ENCODE results near the gene EYA2. TPM values are rescaled to one million over a fixed set of nuclear protein-coding genes. Genes with fewer than 3 reads are reported as not detected.

Gene EYA2
- total RNA-seq, 1 donor from 2014 or later, result 1.8 TPM

DNA sequence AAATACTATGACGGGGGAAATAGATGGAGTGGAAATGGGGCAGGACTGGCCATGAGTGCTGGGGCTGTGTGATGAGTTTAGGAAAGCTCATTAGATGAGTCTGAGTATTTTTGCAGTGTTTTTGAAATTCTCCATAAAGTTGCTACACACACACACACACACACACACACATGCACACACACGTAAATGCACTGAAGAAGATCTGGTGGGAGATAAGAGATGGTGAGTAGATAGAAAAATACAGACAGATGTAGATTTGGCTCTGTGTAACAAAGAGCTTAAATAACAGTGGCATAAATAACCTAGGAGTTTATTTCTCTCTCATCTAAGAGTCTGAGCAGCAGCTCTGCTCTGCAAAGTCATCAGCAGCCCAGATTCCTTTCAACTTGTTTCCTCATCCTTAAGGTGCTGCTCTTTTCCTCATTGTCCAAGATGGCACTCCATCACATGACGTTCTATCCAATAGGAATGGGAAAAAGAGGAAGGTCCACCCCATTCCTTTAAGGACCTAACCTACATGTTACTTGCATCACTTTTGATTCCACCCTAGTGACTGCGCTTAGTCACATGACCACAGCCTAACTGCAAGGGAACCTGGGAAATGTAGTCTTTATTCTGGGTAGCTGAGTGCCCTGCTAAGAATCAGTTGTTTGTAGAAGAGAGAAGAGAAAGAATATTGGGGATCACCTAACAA lies 76.4 kb downstream of the EYA2 start:
- no peaks in the 10 kb centered on the region for H3K36me3 ChIP-seq
- peaks cover 4% of the 10 kb centered on the region for H3K4me1 ChIP-seq
- Mint-ChIP-seq H3K4me3 (no peak overlapping the region), H3K4me1 (peaks cover 8% of the 10 kb centered on the region), H3K27me3 (ENCODE audit: insufficient read depth, low read depth) (peaks cover 8% of the 10 kb centered on the region), H3K36me3 (no peaks in the 10 kb centered on the region), H3K9me3 (no peaks in the 10 kb centered on the region), H3K27ac (no peak overlapping the region)
- no peaks in the 10 kb centered on the region for H4K20me1 ChIP-seq (ENCODE audit: low read depth)
- H3K4me3 ChIP-seq, result no peak overlapping the region
- H3K27ac ChIP-seq, result no peak overlapping the region
- no peaks in the 10 kb centered on the region for H3K79me2 ChIP-seq (ENCODE audit: low read depth)
- H3K9me3 ChIP-seq (ENCODE audit: low read depth), result no peaks in the 10 kb centered on the region
- no peak overlapping the region for H3K9ac ChIP-seq
- no peaks in the 10 kb centered on the region for H3K27me3 ChIP-seq
- DNase-seq (ENCODE audit: low spot score), result peak; percentile 87
- H3F3A ChIP-seq (ENCODE audit: low read depth), result no peaks in the 10 kb centered on the region
- TF ChIP-seq EZH2phosphoT487 (IDR thresholded peaks at IDR 0.05) (no peak), EZH2 (IDR thresholded peaks at IDR 0.05) (no peak)
- TF ChIP-seq, protein P1, sequence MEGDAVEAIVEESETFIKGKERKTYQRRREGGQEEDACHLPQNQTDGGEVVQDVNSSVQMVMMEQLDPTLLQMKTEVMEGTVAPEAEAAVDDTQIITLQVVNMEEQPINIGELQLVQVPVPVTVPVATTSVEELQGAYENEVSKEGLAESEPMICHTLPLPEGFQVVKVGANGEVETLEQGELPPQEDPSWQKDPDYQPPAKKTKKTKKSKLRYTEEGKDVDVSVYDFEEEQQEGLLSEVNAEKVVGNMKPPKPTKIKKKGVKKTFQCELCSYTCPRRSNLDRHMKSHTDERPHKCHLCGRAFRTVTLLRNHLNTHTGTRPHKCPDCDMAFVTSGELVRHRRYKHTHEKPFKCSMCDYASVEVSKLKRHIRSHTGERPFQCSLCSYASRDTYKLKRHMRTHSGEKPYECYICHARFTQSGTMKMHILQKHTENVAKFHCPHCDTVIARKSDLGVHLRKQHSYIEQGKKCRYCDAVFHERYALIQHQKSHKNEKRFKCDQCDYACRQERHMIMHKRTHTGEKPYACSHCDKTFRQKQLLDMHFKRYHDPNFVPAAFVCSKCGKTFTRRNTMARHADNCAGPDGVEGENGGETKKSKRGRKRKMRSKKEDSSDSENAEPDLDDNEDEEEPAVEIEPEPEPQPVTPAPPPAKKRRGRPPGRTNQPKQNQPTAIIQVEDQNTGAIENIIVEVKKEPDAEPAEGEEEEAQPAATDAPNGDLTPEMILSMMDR (IDR thresholded peaks at IDR 0.05), result no peak
- H3K4me2 ChIP-seq, result peak overlapping the region; percentile 45
- peak overlapping the region; percentile 21 for H2AFZ ChIP-seq (replicated peaks)

DNA sequence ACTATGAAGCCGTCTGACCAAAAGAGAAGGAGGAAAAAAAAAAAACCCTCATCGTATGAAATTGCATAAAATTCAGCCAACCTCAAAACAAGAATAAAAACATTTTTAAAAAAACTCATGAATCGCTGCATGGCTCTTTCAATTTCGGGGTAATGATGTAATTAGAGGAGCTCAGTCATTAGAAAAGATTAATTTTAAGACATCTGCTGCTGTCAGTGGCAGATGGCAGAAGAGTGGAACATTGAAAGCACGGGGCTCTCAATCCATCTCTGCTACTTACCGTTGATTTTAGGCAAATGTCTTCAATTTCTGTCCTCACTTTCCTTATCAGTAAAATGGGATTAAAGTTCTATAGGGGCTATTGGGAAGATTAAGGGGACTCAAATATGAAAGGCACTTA lies 79.1 kb downstream of the EYA2 start:
- no peaks in the 10 kb centered on the region for H4K20me1 ChIP-seq (ENCODE audit: low read depth)
- peaks cover 5% of the 10 kb centered on the region for H3K27me3 Mint-ChIP-seq (ENCODE audit: insufficient read depth, low read depth)
- no peak overlapping the region for H2AFZ ChIP-seq (replicated peaks)
- H3K9me3 ChIP-seq (ENCODE audit: low read depth), result no peaks in the 10 kb centered on the region
- no peaks in the 10 kb centered on the region for H3K9me3 Mint-ChIP-seq
- no peak overlapping the region for H3K4me2 ChIP-seq
- peaks cover under 1% of the 10 kb centered on the region for H3F3A ChIP-seq (ENCODE audit: low read depth)
- H3K27ac ChIP-seq, result no peak overlapping the region
- no peaks in the 10 kb centered on the region for H3K27me3 ChIP-seq
- TF ChIP-seq EZH2phosphoT487 (IDR thresholded peaks at IDR 0.05) (no peak), EZH2 (IDR thresholded peaks at IDR 0.05) (no peak)
- TF ChIP-seq, protein P1 (IDR thresholded peaks at IDR 0.05), result no peak
- H3K36me3 ChIP-seq, result no peaks in the 10 kb centered on the region
- H3K79me2 ChIP-seq (ENCODE audit: low read depth), result no peaks in the 10 kb centered on the region
- H3K4me1 ChIP-seq, result peaks cover 6% of the 10 kb centered on the region
- H3K9ac ChIP-seq, result no peak overlapping the region
- no peaks in the 10 kb centered on the region for H3K36me3 Mint-ChIP-seq
- H3K4me1 Mint-ChIP-seq, result peaks cover 15% of the 10 kb centered on the region
- no peak overlapping the region for H3K27ac Mint-ChIP-seq
- DNase-seq (ENCODE audit: low spot score), result no peak
- no peak overlapping the region for H3K4me3 ChIP-seq
- H3K4me3 Mint-ChIP-seq, result no peak overlapping the region

DNA sequence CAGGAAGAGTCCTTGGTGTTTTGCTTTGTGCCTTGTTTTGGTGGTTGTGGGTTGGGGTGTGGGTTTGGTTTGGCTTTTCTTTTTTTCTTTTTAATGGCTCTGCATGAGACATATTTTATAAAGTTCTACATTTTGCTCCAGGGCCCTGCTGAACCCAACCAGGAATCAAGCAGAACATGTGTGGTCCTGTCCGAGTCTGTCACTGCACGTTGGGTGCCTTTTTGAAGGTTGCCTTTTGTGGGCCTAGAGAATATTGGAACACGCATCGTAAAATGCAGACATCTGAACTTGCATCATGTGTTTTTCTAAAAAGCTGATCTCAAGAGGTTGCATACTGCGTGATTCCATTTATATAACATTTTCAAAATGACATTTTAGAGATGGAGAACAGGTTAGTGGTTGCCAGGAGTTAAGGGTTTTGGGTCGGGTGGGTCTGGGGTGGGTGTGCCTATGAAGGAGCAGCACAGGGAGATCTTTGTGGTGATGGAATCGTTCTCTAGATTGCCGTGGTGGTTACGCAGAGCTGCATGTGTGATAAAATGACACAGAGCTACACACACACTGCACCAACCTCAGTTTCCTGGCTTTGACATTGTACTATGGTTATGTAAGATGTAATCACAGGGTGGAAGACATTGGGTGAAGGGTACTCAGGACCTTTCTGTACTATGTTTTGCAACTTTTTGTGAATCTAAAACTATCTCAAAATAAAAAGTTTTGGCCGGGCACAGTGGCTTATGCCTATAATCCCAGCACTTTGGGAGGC lies 80.2 kb downstream of the EYA2 start:
- no peaks in the 10 kb centered on the region for H3K27me3 ChIP-seq
- Mint-ChIP-seq H3K4me1 (peaks cover 25% of the 10 kb centered on the region), H3K27me3 (ENCODE audit: insufficient read depth, low read depth) (peaks cover 5% of the 10 kb centered on the region), H3K9me3 (no peaks in the 10 kb centered on the region), H3K4me3 (no peak overlapping the region), H3K36me3 (no peaks in the 10 kb centered on the region), H3K27ac (no peak overlapping the region)
- H3K36me3 ChIP-seq, result no peaks in the 10 kb centered on the region
- no peak for TF ChIP-seq EZH2phosphoT487 (IDR thresholded peaks at IDR 0.05)
- TF ChIP-seq, protein P1 (IDR thresholded peaks at IDR 0.05), result no peak
- H2AFZ ChIP-seq (replicated peaks), result no peak overlapping the region
- H3F3A ChIP-seq (ENCODE audit: low read depth), result peaks cover 10% of the 10 kb centered on the region
- no peak for DNase-seq (ENCODE audit: low spot score)
- H3K4me1 ChIP-seq, result peaks cover 17% of the 10 kb centered on the region
- H3K79me2 ChIP-seq (ENCODE audit: low read depth), result no peaks in the 10 kb centered on the region
- no peak overlapping the region for H3K4me3 ChIP-seq
- H3K9ac ChIP-seq, result no peak overlapping the region
- H3K27ac ChIP-seq, result no peak overlapping the region
- no peaks in the 10 kb centered on the region for H3K9me3 ChIP-seq (ENCODE audit: low read depth)
- H3K4me2 ChIP-seq, result no peak overlapping the region
- no peaks in the 10 kb centered on the region for H4K20me1 ChIP-seq (ENCODE audit: low read depth)
